ENCODE data around the gene TMEM178B.
"Not testable (repeated sequence)": the region's sequence is repeated elsewhere in the genome, so short reads cannot be mapped to it uniquely, and the experiment has no call there.

TMEM178B gene

GRCh38 chr7:141113131-141113530 is 39.3 kb downstream of the TMEM178B start:
- no peak for TF ChIP-seq ZNF274 (IDR thresholded peaks at IDR 0.05; ENCODE audit: low read depth, low read length)
- H3K4me3 ChIP-seq (ENCODE audit: low read length), result no peak overlapping the region

GRCh38 chr7:141114029-141114664 is 40.3 kb downstream of the TMEM178B start:
- TF ChIP-seq ZNF274 (IDR thresholded peaks at IDR 0.05; ENCODE audit: low read depth, low read length), result no peak
- H3K4me3 ChIP-seq (ENCODE audit: low read length), result no peak overlapping the region

DNA sequence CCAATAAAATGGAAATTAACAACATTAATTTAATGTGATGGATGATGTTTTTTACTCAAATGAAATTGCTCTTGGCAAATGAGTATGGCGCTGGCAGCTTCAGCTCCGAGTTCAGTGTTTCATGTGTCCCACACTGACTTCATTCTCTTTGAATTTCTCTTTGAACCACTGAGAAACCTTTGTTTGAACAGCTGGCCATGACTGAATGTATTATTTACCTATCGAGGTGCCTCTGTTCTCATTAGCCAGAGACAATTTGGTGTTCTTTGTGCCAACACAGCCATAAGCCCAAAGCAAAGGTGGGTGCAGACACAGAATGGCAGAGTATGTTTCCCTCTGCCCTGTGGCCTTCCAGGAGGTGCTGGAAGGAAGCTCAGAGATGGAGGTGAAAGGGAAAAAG is 42.1 kb downstream of the TMEM178B start:
- TF ChIP-seq ZNF274 (IDR thresholded peaks at IDR 0.05; ENCODE audit: low read depth, low read length), result no peak

GRCh38 chr7:141116661-141117060 is 42.8 kb downstream of the TMEM178B start:
- not testable (repeated sequence) for H3K4me3 ChIP-seq (ENCODE audit: low read length)

More for the DNA sequence above, 42.1 kb downstream of the TMEM178B start:
- H3K4me3 ChIP-seq (ENCODE audit: low read length), result no peak overlapping the region

DNA sequence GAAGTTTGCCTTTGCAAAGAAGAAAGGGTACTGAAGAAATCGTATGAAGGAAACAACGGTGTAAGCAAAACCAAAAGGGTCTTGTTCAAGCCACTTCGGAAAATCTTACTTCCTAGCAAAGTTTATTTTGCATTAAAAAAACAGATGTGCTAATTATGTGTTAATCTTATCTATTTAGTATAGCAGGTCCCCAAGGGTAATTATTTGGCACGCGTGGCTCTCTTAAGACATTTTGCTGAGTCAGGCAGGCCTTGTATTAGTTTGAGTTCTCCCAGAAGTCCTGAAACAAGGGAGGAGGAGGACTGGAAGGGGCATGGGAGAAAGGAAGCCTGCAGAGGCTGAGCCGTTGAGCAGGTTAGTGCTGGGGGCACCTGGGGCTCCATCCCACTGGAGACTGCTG is 44.9 kb downstream of the TMEM178B start:
- H3K4me3 ChIP-seq (ENCODE audit: low read length), result no peak overlapping the region
- TF ChIP-seq ZNF274 (IDR thresholded peaks at IDR 0.05; ENCODE audit: low read depth, low read length), result no peak

DNA sequence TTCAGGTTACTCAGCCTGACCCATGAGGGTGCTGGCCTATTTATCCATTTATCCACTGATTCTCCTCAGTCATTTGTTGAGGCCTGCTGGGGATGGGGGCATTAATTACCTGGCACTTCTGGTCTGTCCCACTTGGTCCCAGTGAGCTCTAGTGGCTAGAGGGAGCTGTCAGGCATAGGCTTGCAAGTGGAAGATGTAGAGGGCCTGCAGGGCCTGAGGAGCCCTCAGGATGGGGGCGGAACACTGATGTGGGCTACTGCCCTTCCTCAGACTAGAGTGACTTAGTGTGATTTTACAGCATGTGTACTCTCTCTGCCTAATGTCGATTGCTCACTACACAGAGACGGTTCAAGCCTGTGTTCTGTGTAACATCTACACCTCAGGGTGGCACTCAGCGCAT is 45.3 kb downstream of the TMEM178B start:
- no peak for TF ChIP-seq ZNF274 (IDR thresholded peaks at IDR 0.05; ENCODE audit: low read depth, low read length)
- no peak overlapping the region for H3K4me3 ChIP-seq (ENCODE audit: low read length)

DNA sequence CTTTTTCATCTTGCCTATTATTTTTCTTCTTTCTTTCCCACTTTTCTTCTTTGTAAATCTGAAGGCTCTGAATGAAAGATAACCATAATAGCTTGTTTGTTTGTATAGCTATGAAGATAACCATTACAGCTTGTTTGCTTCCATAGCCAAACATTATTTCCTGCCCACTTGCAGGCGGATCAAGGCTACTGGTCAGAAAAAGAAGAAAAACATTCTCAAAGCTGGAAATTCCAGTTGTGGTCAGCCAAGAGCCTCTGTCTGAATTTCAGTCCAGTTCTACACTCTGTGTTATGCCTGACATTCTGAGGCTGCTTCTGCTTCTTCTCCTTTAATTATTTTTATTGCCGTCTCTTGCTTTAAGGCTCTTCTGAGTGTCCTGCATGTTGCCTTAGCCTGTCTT is 48.9 kb downstream of the TMEM178B start:
- no peak overlapping the region for H3K4me3 ChIP-seq (ENCODE audit: low read length)
- no peak for TF ChIP-seq ZNF274 (IDR thresholded peaks at IDR 0.05; ENCODE audit: low read depth, low read length)

- H3K4me3 ChIP-seq (ENCODE audit: low read length), result no peak overlapping the region
- TF ChIP-seq ZNF274 (IDR thresholded peaks at IDR 0.05; ENCODE audit: low read depth, low read length), result no peak
These were observed 49.7 kb downstream of the TMEM178B start for GRCh38 chr7:141123522-141123921.

GRCh38 chr7:141126107-141126506 is 52.2 kb downstream of the TMEM178B start:
- no peak overlapping the region for H3K4me3 ChIP-seq (ENCODE audit: low read length)
- no peak for TF ChIP-seq ZNF274 (IDR thresholded peaks at IDR 0.05; ENCODE audit: low read depth, low read length)

GRCh38 chr7:141128506-141128905 is 54.6 kb downstream of the TMEM178B start:
- no peak for TF ChIP-seq ZNF274 (IDR thresholded peaks at IDR 0.05; ENCODE audit: low read depth, low read length)

GRCh38 chr7:141128931-141129330 is 55.1 kb downstream of the TMEM178B start:
- no peak for TF ChIP-seq ZNF274 (IDR thresholded peaks at IDR 0.05; ENCODE audit: low read depth, low read length)
- no peak overlapping the region for H3K4me3 ChIP-seq (ENCODE audit: low read length)

More at GRCh38 chr7:141128506-141128905, 54.6 kb downstream of the TMEM178B start:
- no peak overlapping the region for H3K4me3 ChIP-seq (ENCODE audit: low read length)

- no peak overlapping the region for H3K4me3 ChIP-seq (ENCODE audit: low read length)
- no peak for TF ChIP-seq ZNF274 (IDR thresholded peaks at IDR 0.05; ENCODE audit: low read depth, low read length)
These were observed 58.8 kb downstream of the TMEM178B start for GRCh38 chr7:141132671-141133070.

DNA sequence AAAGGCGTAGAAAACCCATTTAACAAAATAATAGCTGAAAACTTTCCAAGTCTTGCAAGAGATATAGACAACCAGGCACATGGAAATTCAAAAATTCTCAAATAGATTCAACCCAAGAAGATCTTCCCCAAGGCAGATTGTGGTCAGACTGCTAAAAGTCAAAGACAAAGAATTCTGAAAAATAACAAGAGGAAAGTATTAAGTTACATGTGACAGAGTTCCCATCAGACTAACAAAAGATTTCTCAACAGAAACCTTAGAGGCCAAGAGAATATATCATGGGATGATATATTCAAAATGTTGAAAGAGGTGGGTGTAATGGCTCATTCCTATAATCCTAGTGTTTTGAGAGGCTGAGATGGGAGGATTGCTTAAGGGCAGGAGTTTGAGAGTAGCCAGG is 59.8 kb downstream of the TMEM178B start:
- TF ChIP-seq ZNF274 (IDR thresholded peaks at IDR 0.05; ENCODE audit: low read depth, low read length), result no peak
- no peak overlapping the region for H3K4me3 ChIP-seq (ENCODE audit: low read length)

DNA sequence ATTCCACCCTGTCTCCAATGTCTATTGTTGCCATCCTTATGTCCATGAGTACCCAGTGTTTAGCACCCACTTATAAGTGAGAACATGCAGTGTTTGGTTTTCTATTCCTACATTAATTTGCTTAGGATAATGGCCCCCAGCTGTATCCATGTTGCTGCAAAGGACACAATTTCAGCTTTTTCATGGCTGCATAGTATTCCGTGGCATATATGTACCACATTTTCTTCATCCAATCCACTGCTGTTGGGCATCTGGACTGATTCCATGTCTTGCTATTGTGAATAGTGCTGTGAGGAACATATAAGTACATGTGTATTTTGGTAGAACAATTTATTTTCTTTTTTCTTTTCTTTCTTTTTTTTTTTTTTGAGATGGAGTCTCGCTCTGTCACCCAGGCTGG is 68.2 kb downstream of the TMEM178B start:
- no peak for TF ChIP-seq ZNF274 (IDR thresholded peaks at IDR 0.05; ENCODE audit: low read depth, low read length)
- H3K4me3 ChIP-seq (ENCODE audit: low read length), result no peak overlapping the region

GRCh38 chr7:141144921-141145629 is 71.2 kb downstream of the TMEM178B start:
- no peak for TF ChIP-seq ZNF274 (IDR thresholded peaks at IDR 0.05; ENCODE audit: low read depth, low read length)

GRCh38 chr7:141145630-141145982 is 71.7 kb downstream of the TMEM178B start:
- H3K4me3 ChIP-seq (ENCODE audit: low read length), result no peak overlapping the region
- TF ChIP-seq ZNF274 (IDR thresholded peaks at IDR 0.05; ENCODE audit: low read depth, low read length), result no peak

More at GRCh38 chr7:141144921-141145629, 71.2 kb downstream of the TMEM178B start:
- H3K4me3 ChIP-seq (ENCODE audit: low read length), result no peak overlapping the region

All from GM08714 (cell line).